NCI-H82 (cell line): ENCODE measurements around the gene FBXO15.

Experiments
- DNase-seq: peaks from one replicate; lab custom pipeline; 2025; lab: John Stamatoyannopoulos, UW

FBXO15 gene

GRCh38 chr18:74147779-74148542, at the start of gene FBXO15, which contains the start of gene TIMM21:
FBXO15 (minus strand) TSS chr18:74147834; CDS start chr18:74147785, 49 bp downstream.
TIMM21 (plus strand) TSS chr18:74148523; CDS start chr18:74148809, 286 bp downstream.
- peak; percentile 96 for DNase-seq

GRCh38 chr18:74196220-74197119, 48.8 kb upstream of the FBXO15 start:
- peak; percentile 72 for DNase-seq

- no peak for DNase-seq
Measured at GRCh38 chr18:74194691-74195090, 47.1 kb upstream of the FBXO15 start.

GRCh38 chr18:74191577-74191976, 43.9 kb upstream of the FBXO15 start:
- DNase-seq, result no peak

- DNase-seq, result no peak
Measured at GRCh38 chr18:74190086-74190485, 42.5 kb upstream of the FBXO15 start.

- no peak for DNase-seq
Measured at GRCh38 chr18:74186661-74187060, 39.0 kb upstream of the FBXO15 start.

GRCh38 chr18:74185860-74186259, 38.2 kb upstream of the FBXO15 start:
- no peak for DNase-seq

- DNase-seq, result no peak
Measured at GRCh38 chr18:74184875-74185274, 37.2 kb upstream of the FBXO15 start.

GRCh38 chr18:74183130-74183529, 35.5 kb upstream of the FBXO15 start:
- no peak for DNase-seq

GRCh38 chr18:74182335-74182734, 34.7 kb upstream of the FBXO15 start:
- DNase-seq, result no peak

- peak; percentile 14 for DNase-seq
Measured at GRCh38 chr18:74179623-74180199, 32.1 kb upstream of the FBXO15 start.

GRCh38 chr18:74178884-74179283, 31.2 kb upstream of the FBXO15 start:
- DNase-seq, result no peak

- DNase-seq, result no peak
Measured at GRCh38 chr18:74175658-74176057, 28.0 kb upstream of the FBXO15 start.

- DNase-seq, result no peak
Measured at GRCh38 chr18:74173434-74173750, 25.8 kb upstream of the FBXO15 start.

GRCh38 chr18:74172697-74173433, 25.2 kb upstream of the FBXO15 start:
- DNase-seq, result no peak

- DNase-seq, result no peak
Measured at GRCh38 chr18:74171910-74172606, 24.4 kb upstream of the FBXO15 start.

- DNase-seq, result no peak
Measured at GRCh38 chr18:74166386-74166785, 18.8 kb upstream of the FBXO15 start.

- DNase-seq, result no peak
Measured at GRCh38 chr18:74163019-74163660, 15.5 kb upstream of the FBXO15 start.

- DNase-seq, result no peak
Measured at GRCh38 chr18:74155276-74155675, 7.6 kb upstream of the FBXO15 start.

- DNase-seq, result no peak
Measured at GRCh38 chr18:74154716-74155115, 7.1 kb upstream of the FBXO15 start.

GRCh38 chr18:74153793-74154192, 6.2 kb upstream of the FBXO15 start:
- no peak for DNase-seq
